ENCODE data around the gene HFE.

DNA sequence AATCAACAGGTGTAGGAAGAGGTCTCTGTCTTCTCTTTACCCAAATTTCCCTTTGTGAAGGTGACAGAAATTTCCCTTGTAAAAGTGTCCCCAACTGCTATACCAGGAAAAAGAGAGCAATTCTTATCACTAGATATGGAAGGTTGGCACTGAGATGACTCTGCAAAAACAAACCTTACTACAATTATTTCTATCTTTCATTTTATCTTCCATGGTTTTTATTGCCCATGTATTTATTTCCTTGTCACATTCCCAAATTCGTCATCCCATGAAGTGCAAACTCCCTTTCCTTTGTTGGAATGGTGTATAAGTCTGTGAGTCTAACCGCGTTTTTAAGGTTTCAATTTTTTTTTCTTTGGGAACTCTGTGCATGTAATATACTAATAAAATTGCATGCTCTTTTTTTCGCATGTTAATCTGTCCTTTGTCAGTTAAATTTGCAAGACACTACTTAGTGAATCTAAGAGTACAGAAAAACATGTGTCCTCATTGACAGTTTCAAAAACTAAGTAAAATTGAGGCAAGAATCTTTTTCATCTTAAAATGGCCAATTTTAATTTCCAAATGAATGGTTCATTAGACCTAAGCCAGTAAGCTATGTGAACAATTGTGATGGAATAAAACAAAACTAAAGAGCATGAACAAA is 35.4 kb upstream of the HFE start:
- TF ChIP-seq CTCF (IDR thresholded peaks at IDR 0.05; ENCODE audit: low read length) (no peak), EZH2 (optimal IDR thresholded peaks at IDR 0.05; ENCODE audit: low read depth, low read length) (no peak)
